HG03558 (cell line): ENCODE data around the gene DEFB129.
"Not testable (repeated sequence)": the region's sequence is repeated elsewhere in the genome, so short reads cannot be mapped to it uniquely, and the experiment has no call there.

Experiments used
- ATAC-seq: cut with Tn5 transposase; IDR thresholded peaks from one replicate; pipeline ENCODE4 v1.9.1; 2021; ENCODE audit warnings: moderate number of reproducible peaks; ENCODE audit not compliant: unreplicated experiment; ENCODE audit errors: extremely low read depth

Gene DEFB129

GRCh38 chr20:226958-227357, at the start of gene DEFB129:
Gene DEFB129, plus strand, starts transcription at chr20:227258. Its CDS starts 31 bp downstream, at chr20:227289.
- ATAC-seq: no peak

- no peak for ATAC-seq
These were observed 42.8 kb upstream of the DEFB129 start for GRCh38 chr20:184288-184687.

GRCh38 chr20:187733-188132, 39.3 kb upstream of the DEFB129 start:
- no peak for ATAC-seq

- ATAC-seq: no peak
These were observed 37.4 kb upstream of the DEFB129 start, which contains the start of gene DEFB128 for GRCh38 chr20:189611-190010. Gene DEFB128, minus strand, starts transcription at chr20:189711. Its CDS starts 88 bp downstream, at chr20:189623.

- no peak for ATAC-seq
These were observed 28.8 kb upstream of the DEFB129 start for GRCh38 chr20:198225-198624.

GRCh38 chr20:199996-200395, 27.1 kb upstream of the DEFB129 start:
- ATAC-seq: no peak

- ATAC-seq: not testable (repeated sequence)
These were observed 23.4 kb upstream of the DEFB129 start for GRCh38 chr20:203630-204029.

GRCh38 chr20:208942-209566, 18.0 kb upstream of the DEFB129 start:
- ATAC-seq: no peak

GRCh38 chr20:210809-211502, 16.1 kb upstream of the DEFB129 start:
- no peak for ATAC-seq

GRCh38 chr20:214383-214782, 12.7 kb upstream of the DEFB129 start:
- ATAC-seq: no peak

GRCh38 chr20:215796-216195, 11.3 kb upstream of the DEFB129 start:
- no peak for ATAC-seq

- ATAC-seq: no peak
These were observed 9.8 kb upstream of the DEFB129 start for GRCh38 chr20:217266-217665.

- no peak for ATAC-seq
These were observed 7.6 kb upstream of the DEFB129 start for GRCh38 chr20:219290-220115.

GRCh38 chr20:221258-221830, 5.7 kb upstream of the DEFB129 start:
- ATAC-seq: no peak

GRCh38 chr20:225879-226278, 1.2 kb upstream of the DEFB129 start:
- ATAC-seq: not testable (repeated sequence)

- ATAC-seq: no peak
These were observed 514 bp downstream of the DEFB129 start for GRCh38 chr20:227439-228105.

GRCh38 chr20:235891-236290, 8.8 kb downstream of the DEFB129 start:
- ATAC-seq: no peak

- ATAC-seq: no peak
These were observed 10.4 kb downstream of the DEFB129 start for GRCh38 chr20:237489-237888.

- ATAC-seq: no peak
These were observed 10.9 kb downstream of the DEFB129 start for GRCh38 chr20:237929-238328.

- no peak for ATAC-seq
These were observed 15.8 kb downstream of the DEFB129 start for GRCh38 chr20:242905-243304.
